SU-DHL-6 (cell line): ENCODE data around the gene STUB1.

ENCODE experiments used
- EZH2phosphoT487 ChIP-seq: fragments of 200-600 bp; sonication (generic), shearing (Covaris generic); conservative IDR thresholded peaks from 2 replicates; pipeline ENCODE4 v1.6.1; 2018; ENCODE audit warnings: mild to moderate bottlenecking, antibody characterized with exemption, low read length, moderate library complexity, mixed read lengths
- TF ChIP-seq, protein P1 (sequence below): fragments of 200-600 bp; sonication (generic); IDR thresholded peaks from one replicate; pipeline ENCODE4 v1.5.1; 2017; ENCODE audit warnings: antibody characterized with exemption, mild to moderate bottlenecking, low read length, moderate library complexity; ENCODE audit not compliant: insufficient read depth, poor library complexity, severe bottlenecking

DNA sequence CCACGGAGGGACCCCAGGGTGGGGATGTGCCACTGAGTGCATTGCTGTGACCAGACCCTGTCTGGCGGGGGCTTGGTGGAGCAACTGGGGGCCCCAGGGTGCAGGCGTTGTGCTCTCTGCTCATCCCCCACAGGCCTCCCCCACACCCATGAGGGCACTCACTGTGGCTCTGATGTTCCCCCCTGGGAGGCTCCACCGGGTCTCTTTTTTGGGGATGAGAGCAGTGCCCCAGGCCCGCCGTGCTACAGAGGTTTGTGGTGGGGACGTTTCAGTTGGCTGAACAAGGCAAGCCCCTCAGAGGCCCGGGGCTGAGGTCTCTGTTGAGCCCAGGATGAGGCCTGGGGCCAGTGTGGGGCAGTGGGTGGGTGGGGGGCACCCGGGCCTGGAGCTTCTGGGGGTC is 43.5 kb downstream of the STUB1 start:
- TF ChIP-seq, protein P1, sequence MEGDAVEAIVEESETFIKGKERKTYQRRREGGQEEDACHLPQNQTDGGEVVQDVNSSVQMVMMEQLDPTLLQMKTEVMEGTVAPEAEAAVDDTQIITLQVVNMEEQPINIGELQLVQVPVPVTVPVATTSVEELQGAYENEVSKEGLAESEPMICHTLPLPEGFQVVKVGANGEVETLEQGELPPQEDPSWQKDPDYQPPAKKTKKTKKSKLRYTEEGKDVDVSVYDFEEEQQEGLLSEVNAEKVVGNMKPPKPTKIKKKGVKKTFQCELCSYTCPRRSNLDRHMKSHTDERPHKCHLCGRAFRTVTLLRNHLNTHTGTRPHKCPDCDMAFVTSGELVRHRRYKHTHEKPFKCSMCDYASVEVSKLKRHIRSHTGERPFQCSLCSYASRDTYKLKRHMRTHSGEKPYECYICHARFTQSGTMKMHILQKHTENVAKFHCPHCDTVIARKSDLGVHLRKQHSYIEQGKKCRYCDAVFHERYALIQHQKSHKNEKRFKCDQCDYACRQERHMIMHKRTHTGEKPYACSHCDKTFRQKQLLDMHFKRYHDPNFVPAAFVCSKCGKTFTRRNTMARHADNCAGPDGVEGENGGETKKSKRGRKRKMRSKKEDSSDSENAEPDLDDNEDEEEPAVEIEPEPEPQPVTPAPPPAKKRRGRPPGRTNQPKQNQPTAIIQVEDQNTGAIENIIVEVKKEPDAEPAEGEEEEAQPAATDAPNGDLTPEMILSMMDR = no peak
- no peak for TF ChIP-seq EZH2phosphoT487
